MM.1S (cell line): Measurements from ENCODE around the gene ITLN1.

Experiments used
- EZH2 ChIP-seq: fragments of 300-600 bp; sonication (generic); optimal IDR thresholded peaks from 2 replicates; pipeline ENCODE3; 2017; ENCODE audit warnings: low read depth, mild to moderate bottlenecking, antibody characterized with exemption, low read length, mixed read lengths
- TF ChIP-seq, protein P1 (sequence below): fragments of 300-600 bp; sonication (generic); IDR thresholded peaks from 2 replicates; pipeline ENCODE4 v1.5.1; 2016; ENCODE audit warnings: antibody characterized with exemption, low read length, mixed read lengths

DNA sequence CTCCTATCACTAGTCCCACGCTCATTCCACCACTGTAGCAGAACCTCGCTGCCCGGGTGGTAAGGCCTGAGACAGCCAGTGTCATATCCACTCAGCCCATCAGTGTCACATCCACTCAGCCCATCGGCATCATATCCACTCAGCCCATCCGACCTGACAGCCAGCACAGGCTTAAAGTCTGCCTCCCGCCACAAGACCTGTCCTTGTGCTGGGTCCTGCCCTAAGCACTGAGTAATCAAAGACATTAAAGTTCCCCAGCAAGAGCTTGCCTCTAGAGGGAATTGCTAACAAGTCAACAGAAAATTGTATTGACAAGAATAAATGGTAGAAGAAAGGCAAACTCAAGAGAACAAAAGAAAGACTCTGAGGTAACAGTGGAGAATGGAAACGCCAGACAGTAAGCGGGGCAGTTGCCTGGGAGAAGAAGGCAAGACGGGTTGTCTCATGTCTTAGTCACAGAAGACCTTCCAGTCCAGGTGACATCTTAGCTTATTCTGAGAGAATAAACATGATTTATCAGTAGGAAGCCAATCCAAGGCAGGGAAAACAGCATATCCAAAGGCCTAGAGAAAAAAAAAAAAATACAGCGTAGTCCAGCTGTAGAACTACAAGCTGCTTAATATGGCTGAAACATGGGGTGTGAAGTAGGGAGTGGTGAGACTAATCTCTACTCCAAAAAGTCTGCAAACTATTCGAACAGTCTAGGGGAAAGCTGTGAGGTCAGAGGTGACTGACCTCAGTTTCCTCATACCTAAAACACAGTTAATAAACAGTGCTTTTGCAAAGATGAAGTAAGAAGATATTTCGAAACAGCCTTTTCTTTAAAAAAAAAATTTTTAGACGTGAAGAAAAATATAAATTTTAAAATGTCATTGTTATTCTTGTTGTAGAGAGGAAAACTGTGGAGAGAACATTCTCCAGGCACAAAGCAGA, 1.1 kb downstream of the ITLN1 start:
- TF ChIP-seq, protein P1, sequence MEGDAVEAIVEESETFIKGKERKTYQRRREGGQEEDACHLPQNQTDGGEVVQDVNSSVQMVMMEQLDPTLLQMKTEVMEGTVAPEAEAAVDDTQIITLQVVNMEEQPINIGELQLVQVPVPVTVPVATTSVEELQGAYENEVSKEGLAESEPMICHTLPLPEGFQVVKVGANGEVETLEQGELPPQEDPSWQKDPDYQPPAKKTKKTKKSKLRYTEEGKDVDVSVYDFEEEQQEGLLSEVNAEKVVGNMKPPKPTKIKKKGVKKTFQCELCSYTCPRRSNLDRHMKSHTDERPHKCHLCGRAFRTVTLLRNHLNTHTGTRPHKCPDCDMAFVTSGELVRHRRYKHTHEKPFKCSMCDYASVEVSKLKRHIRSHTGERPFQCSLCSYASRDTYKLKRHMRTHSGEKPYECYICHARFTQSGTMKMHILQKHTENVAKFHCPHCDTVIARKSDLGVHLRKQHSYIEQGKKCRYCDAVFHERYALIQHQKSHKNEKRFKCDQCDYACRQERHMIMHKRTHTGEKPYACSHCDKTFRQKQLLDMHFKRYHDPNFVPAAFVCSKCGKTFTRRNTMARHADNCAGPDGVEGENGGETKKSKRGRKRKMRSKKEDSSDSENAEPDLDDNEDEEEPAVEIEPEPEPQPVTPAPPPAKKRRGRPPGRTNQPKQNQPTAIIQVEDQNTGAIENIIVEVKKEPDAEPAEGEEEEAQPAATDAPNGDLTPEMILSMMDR, result no peak
- no peak for TF ChIP-seq EZH2
